MCF 10A (cell line): ENCODE results near the gene PTCH1. TPM values are rescaled to one million over a fixed set of nuclear protein-coding genes. Genes with fewer than 3 reads are reported as not detected.

Experiments
- BruUV-seq: library from RNA; stranded (reverse); fragments of 400-500 nt; replicated peaks from 2 replicates; lab custom pipeline; 2021; lab: Mats Ljungman, UMichigan
- CTCF ChIA-PET: fragments of 300-600 bp; sonication (Branson Sonifier 250); formaldehyde crosslinking; extraction: SDS; loops from one replicate; lab custom pipeline; 2021; ENCODE audit warnings: antibody characterized with exemption, inconsistent platforms; lab: Yijun Ruan, JAX
- POLR2A ChIA-PET: fragments of 300-600, 350-650 bp; sonication (Branson Sonifier 250); formaldehyde crosslinking; extraction: SDS; loops from one replicate; lab custom pipeline; 2020; ENCODE audit warnings: antibody characterized with exemption, inconsistent platforms; lab: Yijun Ruan, JAX
- DNase-seq: peaks from one replicate; pipeline ENCODE4 v3.0.0-alpha.2; 2018; ENCODE audit not compliant: unreplicated experiment
- H3K27ac Mint-ChIP-seq: one replicate; pipeline ENCODE4 v1.8.0; 2022; ENCODE audit warnings: mild to moderate bottlenecking, low read depth, mixed read lengths; ENCODE audit not compliant: unreplicated experiment
- H3K27me3 Mint-ChIP-seq: one replicate; pipeline ENCODE4 v1.8.0; 2022; ENCODE audit warnings: mixed read lengths; ENCODE audit not compliant: insufficient read depth, unreplicated experiment
- H3K36me3 Mint-ChIP-seq: one replicate; pipeline ENCODE4 v1.8.0; 2022; ENCODE audit warnings: mild to moderate bottlenecking, moderate library complexity, mixed read lengths; ENCODE audit not compliant: insufficient read depth, unreplicated experiment
- H3K4me1 Mint-ChIP-seq: one replicate; pipeline ENCODE4 v1.8.0; 2022; ENCODE audit warnings: mixed read lengths; ENCODE audit not compliant: insufficient read depth, unreplicated experiment
- H3K4me3 Mint-ChIP-seq: one replicate; pipeline ENCODE4 v1.8.0; 2022; ENCODE audit warnings: mild to moderate bottlenecking, moderate library complexity, mixed read lengths; ENCODE audit not compliant: unreplicated experiment
- H3K9me3 Mint-ChIP-seq: one replicate; pipeline ENCODE4 v1.8.0; 2022; ENCODE audit warnings: mixed read lengths; ENCODE audit not compliant: unreplicated experiment
- CTCF ChIP-seq: fragments of 200-600 bp; IDR thresholded peaks from one replicate; pipeline ENCODE4 v1.8.0; 2022; ENCODE audit warnings: antibody characterized with exemption, mild to moderate bottlenecking; ENCODE audit not compliant: unreplicated experiment
- intact Hi-C: fragments of 100-400 bp; cut with micrococcal nuclease; formaldehyde crosslinking; loops from 2 replicates; pipeline ENCODE4 v1.14.1; 2022
- total RNA-seq: library from RNA; stranded (reverse); gene quantifications from 2 replicates; pipeline ENCODE4 v1.2.3, GENCODE V29; 2022

PTCH1 gene
- total RNA-seq, 1 experiment from 2014 or later, result 3.6 TPM

- H3K27ac Mint-ChIP-seq, result no peak overlapping the region
- CTCF ChIA-PET, result interaction anchor here (1.6 kb wide), 1 partner anchor 15 kb away, joined by 4 read pairs; no protein-coding TSS in a partner anchor
Observed at GRCh38 chr9:95450171-95451064, 66.4 kb downstream of the PTCH1 start.

GRCh38 chr9:95449016-95449415 lies 67.8 kb downstream of the PTCH1 start:
- DNase-seq, result no peak
- no peak overlapping the region for H3K27ac Mint-ChIP-seq
- H3K4me1 Mint-ChIP-seq, result no peaks in the 10 kb centered on the region
- BruUV-seq, result no TSS peak
- POLR2A ChIA-PET, result no interaction called here
- H3K36me3 Mint-ChIP-seq, result peaks cover 29% of the 10 kb centered on the region
- CTCF ChIA-PET, result no interaction called here
- H3K27me3 Mint-ChIP-seq, result no peaks in the 10 kb centered on the region
- no peak overlapping the region for H3K4me3 Mint-ChIP-seq
- no peak for TF ChIP-seq CTCF
- H3K9me3 Mint-ChIP-seq, result no peaks in the 10 kb centered on the region
- intact Hi-C loops, result no loop called here

More at GRCh38 chr9:95450171-95451064, 66.4 kb downstream of the PTCH1 start:
- Mint-ChIP-seq H3K9me3 (no peaks in the 10 kb centered on the region), H3K27me3 (no peaks in the 10 kb centered on the region), H3K4me1 (no peaks in the 10 kb centered on the region), H3K4me3 (no peak overlapping the region), H3K36me3 (peaks cover 29% of the 10 kb centered on the region)
- POLR2A ChIA-PET, result no interaction called here
- DNase-seq, result no peak
- intact Hi-C loops, result no loop called here
- BruUV-seq, result no TSS peak
- TF ChIP-seq CTCF, result no peak

- DNase-seq, result no peak
- CTCF ChIA-PET, result no interaction called here
- POLR2A ChIA-PET, result interaction anchor here (0.6 kb wide), 1 partner anchor 58 kb away, joined by 3 read pairs; no protein-coding TSS in a partner anchor
- Mint-ChIP-seq H3K36me3 (peaks cover 21% of the 10 kb centered on the region), H3K4me1 (no peaks in the 10 kb centered on the region), H3K27ac (no peak overlapping the region), H3K27me3 (no peaks in the 10 kb centered on the region), H3K4me3 (no peak overlapping the region), H3K9me3 (no peaks in the 10 kb centered on the region)
- no TSS peak for BruUV-seq
- intact Hi-C loops, result no loop called here
- TF ChIP-seq CTCF, result no peak
Observed at GRCh38 chr9:95447660-95448420, 68.9 kb downstream of the PTCH1 start.

GRCh38 chr9:95446984-95447383 lies 69.8 kb downstream of the PTCH1 start:
- Mint-ChIP-seq H3K27ac (no peak overlapping the region), H3K9me3 (no peaks in the 10 kb centered on the region), H3K27me3 (no peaks in the 10 kb centered on the region), H3K4me1 (no peaks in the 10 kb centered on the region), H3K4me3 (no peak overlapping the region), H3K36me3 (peaks cover 21% of the 10 kb centered on the region)
- ChIA-PET CTCF (no interaction called here), POLR2A (interaction anchor here (0.6 kb wide), 1 partner anchor 59 kb away, joined by 3 read pairs; no protein-coding TSS in a partner anchor)
- no peak for TF ChIP-seq CTCF
- intact Hi-C loops, result no loop called here
- no TSS peak for BruUV-seq
- no peak for DNase-seq
